CD4-positive, alpha-beta T cell treated with Interferon alpha-2 for 1 hour (primary cell): ENCODE data around the gene NMRK2.
"Not testable (repeated sequence)": the region's sequence is repeated elsewhere in the genome, so short reads cannot be mapped to it uniquely, and the experiment has no call there.

Source experiments
- DNase-seq, 2 donors: peaks; one replicate each; pipeline ENCODE4 v3.0.0-alpha.2; 2020 to 2022

NMRK2 gene

GRCh38 chr19:3966051-3967017 lies 33.5 kb downstream of the NMRK2 start:
- DNase-seq, result no peak

GRCh38 chr19:3967983-3968382 lies 35.1 kb downstream of the NMRK2 start:
- DNase-seq, result not testable (repeated sequence)

DNA sequence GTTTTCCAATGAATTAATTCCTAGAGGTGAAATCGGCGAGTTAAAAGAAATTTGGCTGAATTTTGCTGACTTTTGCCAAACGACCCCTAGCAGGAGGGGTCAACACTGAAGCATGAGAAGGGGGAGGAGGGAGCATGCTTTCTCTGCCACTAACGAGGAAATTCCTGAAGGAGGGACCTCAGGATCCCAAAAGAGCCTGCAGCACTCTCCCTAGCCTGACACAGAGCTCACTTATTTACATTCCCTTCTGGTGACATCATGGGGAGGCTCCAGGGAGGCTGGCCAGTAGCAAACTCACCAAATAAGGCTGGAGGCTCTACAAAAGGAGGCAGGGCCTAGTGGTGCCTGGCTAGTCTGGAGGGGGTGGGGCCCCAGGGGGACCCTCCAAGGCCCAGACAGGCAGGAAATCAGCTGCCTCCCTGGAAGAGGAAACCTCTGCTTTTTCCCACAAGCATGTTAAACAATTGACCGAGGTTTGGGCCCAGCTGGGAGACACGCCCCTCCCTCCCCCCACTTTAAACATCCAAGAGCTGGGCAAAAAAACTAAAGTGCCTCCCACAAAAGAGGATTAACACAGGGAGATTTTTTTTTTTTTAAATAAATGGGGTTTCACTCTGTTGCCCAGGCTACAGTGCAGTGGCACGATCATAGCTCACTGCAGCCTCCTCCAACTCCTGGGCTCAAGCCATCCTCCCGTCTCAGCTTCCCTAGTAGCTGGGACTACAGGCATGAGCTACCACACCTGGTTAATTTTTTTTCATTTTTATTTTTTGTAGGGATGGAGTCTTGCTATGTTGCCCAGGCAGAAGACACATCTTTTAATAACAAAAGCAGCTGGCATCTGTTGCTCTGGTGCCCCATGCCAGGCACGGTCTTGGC lies 35.9 kb downstream of the NMRK2 start:
- no peak for DNase-seq

- DNase-seq, result no peak
Measured at GRCh38 chr19:3969435-3970312, 36.8 kb downstream of the NMRK2 start.

DNA sequence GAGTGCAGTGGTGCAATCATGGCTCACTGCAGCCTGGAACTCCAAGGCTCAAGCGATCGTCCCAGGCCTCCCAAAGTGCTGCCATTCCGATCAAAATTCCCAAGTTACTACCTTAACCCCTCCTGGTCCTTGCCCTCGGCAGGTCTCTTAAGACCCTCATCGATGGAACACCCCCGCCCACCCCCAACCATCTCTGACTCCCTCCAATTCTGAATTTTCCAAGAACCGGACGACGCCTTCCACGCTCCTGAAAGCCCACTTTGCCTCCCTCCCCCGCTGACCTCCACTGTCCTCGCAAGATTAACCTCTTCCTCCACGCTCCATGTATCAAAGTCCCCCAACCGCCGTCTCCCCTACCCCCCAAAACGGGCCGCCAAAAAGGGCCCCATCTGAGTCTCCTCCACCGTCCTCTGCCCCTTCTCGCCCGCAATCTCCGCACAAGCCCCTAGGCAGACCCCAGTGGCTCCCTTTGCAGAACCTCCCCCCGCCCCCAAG lies 37.5 kb downstream of the NMRK2 start:
- no peak for DNase-seq

DNA sequence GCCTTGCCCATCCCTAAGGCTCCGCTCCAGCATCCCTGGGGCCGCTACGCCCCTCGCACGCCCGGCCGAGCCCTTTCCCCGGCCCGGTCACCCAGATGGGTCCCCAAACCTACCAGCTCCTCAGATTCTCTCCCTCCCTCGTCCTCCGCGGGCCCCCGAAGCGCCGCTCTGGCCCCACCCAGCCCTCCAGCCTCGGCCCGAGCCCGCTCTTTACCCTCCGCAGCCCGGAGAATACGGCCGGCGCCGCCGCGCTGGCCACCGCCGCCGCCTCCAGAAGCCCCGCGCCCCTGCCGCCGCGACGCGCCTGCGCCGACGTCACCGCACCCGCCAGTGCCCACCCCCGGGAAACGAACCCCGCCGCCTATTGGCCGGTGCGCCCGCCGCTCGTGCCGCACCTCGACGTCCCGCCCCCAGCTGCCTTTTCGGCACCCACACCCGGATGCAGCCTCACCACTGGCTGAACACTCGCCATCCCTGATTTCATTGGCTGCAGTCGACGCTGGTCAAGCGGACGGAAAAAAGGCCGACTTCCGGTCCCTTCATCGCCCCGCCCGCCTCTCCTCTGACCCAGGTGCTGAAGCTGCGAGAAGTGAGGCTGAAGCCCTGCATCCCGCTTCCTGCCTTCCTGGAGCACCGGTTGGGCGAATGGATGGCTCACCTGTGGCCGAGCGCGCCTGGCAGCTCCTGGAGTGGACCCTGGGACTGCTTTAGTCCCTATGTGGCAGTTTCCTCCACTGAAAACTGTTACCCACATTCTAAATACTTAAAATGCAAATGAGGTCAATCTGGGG lies 38.1 kb downstream of the NMRK2 start, which contains the start of gene DAPK3:
Gene DAPK3 (minus strand): TSS at position 292 of the 791 bp plus-strand sequence. CDS start 1,364 bp downstream, outside the sequence.
- DNase-seq, result peak; percentile 91 to 93

DNA sequence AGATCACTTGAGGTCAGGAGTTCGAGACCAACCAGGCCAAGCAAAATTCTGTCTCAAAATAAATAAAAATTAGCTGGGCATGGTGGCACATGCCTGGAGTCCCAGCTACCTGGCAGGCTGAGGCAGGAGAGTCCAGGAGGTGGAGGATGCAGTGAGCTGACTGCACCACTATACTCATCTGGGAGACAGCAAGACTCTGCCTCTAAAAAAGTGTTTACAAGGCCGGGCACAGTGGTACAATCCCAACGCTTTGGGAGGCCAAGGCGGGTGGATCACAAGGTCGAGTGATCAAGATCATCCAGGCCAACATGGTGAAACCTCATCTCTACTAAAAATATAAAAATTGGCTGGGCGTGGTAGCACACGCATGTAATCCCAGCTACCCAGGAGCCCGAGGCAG lies 42.3 kb downstream of the NMRK2 start:
- DNase-seq, result no peak

GRCh38 chr19:3975637-3976087 lies 42.8 kb downstream of the NMRK2 start:
- DNase-seq, result peak in 1 of 2 donors; percentile 34

DNA sequence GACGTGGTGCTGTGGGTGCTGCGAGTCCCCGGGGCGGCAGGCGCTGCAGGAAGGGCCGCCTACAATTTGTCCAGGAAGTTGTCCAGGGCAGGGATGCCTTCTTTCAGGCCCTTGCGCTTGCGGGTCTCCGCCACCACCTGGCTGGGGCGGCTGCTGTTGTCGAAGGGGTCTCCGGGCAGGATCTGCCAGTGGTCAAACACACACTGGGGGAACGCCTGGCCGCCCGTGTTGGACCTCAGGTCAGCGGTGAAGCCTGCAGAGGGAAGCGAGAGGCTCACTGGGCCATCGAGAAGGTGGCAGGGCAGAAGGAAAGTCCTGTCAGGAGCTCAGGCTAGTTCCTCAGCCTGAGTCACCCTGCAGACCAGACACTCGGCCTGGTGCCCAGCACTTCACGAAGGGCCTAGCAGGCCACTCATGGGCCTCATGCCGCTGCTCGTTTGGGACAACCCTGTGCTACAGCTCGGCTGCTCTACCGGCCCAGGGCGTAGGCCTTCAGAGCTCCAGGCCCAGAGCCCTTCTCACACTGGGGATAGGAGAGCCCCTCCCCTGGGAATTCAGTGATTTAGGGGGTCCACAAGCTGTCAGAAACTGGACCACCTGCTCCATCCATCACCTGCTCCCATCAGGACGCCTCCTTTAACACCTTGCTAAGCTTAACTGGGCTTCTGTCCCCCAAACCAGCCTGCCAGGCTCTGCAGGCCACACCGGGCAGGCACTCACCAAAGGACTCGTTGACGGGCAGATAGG lies 43.8 kb downstream of the NMRK2 start:
- DNase-seq, result peak in 1 of 2 donors; percentile 26

DNA sequence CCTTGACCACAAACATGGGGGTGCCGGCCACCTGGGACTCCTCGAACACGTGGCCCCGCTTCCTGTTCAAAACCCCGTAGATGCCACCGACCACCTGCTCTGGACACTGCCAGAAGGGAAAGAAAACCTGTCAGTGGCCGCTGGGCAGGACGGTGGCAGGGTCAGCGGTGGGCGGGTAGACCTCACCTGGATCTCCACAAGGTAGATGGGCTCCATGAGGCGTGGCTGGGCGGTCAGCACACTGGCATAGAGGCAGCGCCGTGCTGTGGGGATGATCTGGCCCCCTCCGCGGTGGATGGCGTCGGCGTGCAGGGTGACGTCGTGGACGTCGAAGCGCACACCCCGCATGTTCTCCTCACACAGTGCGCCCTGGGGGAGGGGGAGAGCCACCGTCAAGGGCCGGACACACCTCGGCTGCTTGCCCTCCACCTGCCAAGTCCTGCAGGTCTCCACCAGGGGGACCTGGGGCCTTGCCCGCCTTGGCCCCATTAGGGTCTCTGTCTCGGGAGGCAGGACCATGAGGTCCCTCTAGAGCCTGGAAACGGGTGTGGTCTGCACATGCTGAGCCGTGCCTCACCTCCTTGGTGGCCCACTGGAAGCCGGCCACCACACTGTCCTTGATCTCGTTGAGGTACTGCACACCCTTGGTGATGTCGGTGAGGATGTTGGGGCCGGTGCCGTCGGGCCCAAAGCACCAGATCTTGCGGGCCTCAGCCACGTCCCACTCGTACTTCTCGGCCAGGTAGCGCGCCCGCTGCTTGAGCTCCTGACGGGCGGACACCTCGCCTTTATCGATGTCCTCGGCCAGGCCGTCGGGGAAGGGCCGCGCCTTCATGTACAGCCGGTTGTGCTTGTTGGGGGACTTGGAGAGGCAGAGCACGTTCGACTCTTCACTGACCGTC lies 44.6 kb downstream of the NMRK2 start:
- peak in 1 of 2 donors; percentile 16 for DNase-seq

DNA sequence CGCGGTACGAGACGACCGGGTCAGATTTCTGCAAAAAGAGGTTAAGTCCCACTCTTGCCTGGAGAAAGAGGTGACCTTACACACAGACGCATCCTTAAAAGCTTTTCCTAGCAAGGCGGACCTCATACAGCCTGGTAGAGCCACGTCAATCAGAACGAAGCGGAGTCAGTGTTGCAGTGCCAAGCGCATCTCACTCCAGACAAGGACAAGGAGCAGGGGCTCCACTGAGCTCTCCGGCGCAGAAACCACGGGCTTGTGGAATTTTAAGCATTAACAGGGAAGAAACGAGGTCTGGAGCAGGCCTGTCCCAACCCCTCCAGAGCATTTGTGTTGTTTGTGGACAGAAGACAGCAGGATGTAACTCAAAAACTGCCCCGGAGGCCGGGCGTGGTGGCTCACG lies 45.3 kb downstream of the NMRK2 start:
- DNase-seq, result peak in 1 of 2 donors; percentile 6

DNA sequence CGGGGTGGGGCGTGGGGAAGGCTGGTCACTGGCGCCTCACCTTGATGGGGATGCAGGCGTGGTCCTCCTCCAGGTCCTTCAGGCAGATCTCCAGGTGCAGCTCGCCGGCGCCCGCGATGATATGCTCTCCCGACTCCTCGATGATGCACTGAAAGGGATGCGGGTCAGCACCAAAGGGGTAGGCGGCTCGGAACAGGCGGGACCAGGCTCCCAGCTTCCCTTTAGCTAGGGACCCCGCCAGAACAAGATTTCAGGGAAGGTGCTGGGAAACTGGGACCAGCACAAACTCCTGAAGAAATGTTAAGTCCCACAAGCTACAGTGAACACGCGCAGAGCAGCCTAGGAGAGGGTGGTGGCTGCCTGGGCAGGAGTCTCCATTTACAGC lies 46.4 kb downstream of the NMRK2 start:
- DNase-seq, result peak in 1 of 2 donors; percentile 14

GRCh38 chr19:3979674-3980352 lies 46.9 kb downstream of the NMRK2 start:
- peak in 1 of 2 donors; percentile 6 for DNase-seq

DNA sequence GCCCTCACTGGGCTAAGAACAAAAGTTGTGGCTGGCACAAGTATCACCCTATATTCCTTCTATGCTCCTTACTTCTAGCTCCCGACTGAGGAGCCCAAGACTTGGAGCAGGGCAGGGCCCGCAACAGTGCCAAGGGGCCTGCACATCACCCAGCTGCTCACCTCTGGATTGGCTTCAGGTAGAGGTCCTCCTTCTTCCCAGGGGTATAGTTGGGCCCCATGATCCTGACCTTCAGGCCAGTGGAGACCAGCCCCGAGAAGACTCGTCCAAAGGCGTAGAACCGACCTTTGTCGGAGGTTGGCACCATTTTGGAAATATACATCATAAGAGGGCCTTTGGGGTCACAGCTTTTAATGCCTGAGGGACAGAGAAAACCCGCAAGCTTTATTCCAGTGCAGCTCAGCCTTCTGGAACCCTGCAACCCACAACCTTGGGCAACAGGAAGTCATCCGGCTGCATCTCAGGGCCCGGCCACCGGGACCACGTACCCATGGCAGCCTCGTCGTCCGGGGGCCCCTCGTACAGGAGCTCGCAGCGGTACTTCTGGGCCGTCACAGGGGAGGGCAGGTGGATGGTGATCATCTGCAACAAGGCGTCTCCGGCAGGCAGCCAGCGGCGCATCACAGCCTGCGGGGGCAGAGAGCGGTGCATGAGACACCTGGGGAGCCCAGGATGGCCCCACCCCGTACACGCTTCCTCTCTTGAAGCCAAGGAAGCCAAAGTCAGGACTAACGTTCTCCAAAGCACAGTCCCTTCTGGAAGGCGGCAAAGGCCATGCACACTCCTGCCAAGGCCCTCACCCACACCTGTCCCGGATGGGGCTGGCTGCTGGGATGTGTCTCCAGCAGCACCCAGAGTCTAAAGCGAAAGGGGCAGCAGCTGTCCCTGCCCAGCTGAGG lies 47.7 kb downstream of the NMRK2 start:
- DNase-seq, result no peak

DNA sequence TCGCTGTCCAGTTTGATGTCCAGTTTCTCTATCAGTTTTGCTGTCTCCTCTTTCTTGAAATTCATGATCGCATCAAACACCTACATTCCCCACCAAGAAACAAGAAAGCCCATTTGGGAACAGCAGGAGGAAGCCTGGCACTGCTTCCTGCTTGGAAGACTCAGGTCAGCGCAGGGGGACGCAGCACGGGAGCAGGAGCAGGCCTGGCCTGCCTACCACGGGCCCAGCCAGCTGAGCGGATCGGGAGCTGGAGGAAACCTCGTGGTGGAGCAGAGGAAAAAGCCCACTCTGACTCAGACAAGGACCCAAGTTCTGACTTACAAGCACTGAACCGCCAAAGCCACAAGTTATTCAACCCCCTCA lies 48.5 kb downstream of the NMRK2 start:
- DNase-seq, result no peak

GRCh38 chr19:3981736-3982681 lies 49.1 kb downstream of the NMRK2 start:
- DNase-seq, result no peak
